GM12878 (cell line): ENCODE data around the gene MYL12B. TPM values are rescaled to one million over a fixed set of nuclear protein-coding genes. Genes with fewer than 3 reads are reported as not detected.

ENCODE experiments used
- BACH1 ChIP-seq: fragments of 450-650 bp; IDR thresholded peaks from 2 replicates; pipeline ENCODE4 v1.6.1; 2017; ENCODE audit warnings: mild to moderate bottlenecking, borderline replicate concordance
- BHLHE40 ChIP-seq, 2 experiments: fragments of 450-650 bp in 1 of 2; IDR thresholded peaks; 2 replicates each; pipeline ENCODE4 v1.6.1; 2011 to 2017; ENCODE audit warnings: low read depth in 2 of 2, borderline replicate concordance in 1 of 2, improper control_type of control experiment in 1 of 2, low read length in 1 of 2, mild to moderate bottlenecking in 1 of 2
- BRCA1 ChIP-seq: IDR thresholded peaks from 2 replicates; pipeline ENCODE4 v1.6.1; 2011; ENCODE audit warnings: low read depth, low read length, improper control_type of control experiment
- CBFB ChIP-seq: IDR thresholded peaks from 2 replicates; pipeline ENCODE4 v1.6.1; 2016; ENCODE audit warnings: antibody characterized with exemption, low read depth
- CREM ChIP-seq: IDR thresholded peaks from 2 replicates; pipeline ENCODE4 v1.6.1; 2014; ENCODE audit warnings: antibody characterized with exemption, low read depth
- ELK1 ChIP-seq: IDR thresholded peaks from 2 replicates; pipeline ENCODE4 v1.6.1; 2012; ENCODE audit warnings: low read depth, low read length, improper control_type of control experiment
- FOXK2 ChIP-seq: fragments of 450-650 bp; IDR thresholded peaks from 2 replicates; pipeline ENCODE4 v1.6.1; 2017; ENCODE audit warnings: mild to moderate bottlenecking, moderate library complexity
- HCFC1 ChIP-seq: fragments of 150-350 bp; IDR thresholded peaks from 2 replicates; pipeline ENCODE4 v1.6.1; 2014; ENCODE audit warnings: low read length
- IRF4 ChIP-seq: IDR thresholded peaks from 2 replicates; pipeline ENCODE4 v1.6.1; 2011; ENCODE audit warnings: low read depth, low read length
- IRF5 ChIP-seq: fragments of 450-650 bp; IDR thresholded peaks from 2 replicates; pipeline ENCODE4 v1.6.1; 2017; ENCODE audit warnings: borderline replicate concordance
- KLF5 ChIP-seq: fragments of 450-650 bp; IDR thresholded peaks from 2 replicates; pipeline ENCODE4 v1.6.1; 2014; ENCODE audit warnings: mild to moderate bottlenecking; ENCODE audit not compliant: partially characterized antibody
- MAX ChIP-seq: IDR thresholded peaks from 2 replicates; pipeline ENCODE4 v1.6.1; 2012; ENCODE audit warnings: low read depth, low read length, improper control_type of control experiment
- MEF2B ChIP-seq: fragments of 450-650 bp; IDR thresholded peaks from 2 replicates; pipeline ENCODE4 v1.6.1; 2018; ENCODE audit warnings: mild to moderate bottlenecking, moderate library complexity; ENCODE audit not compliant: partially characterized antibody, poor library complexity, severe bottlenecking
- MTA3 ChIP-seq: IDR thresholded peaks from 2 replicates; pipeline ENCODE4 v1.6.1; 2012; ENCODE audit warnings: low read length, inconsistent platforms, borderline replicate concordance
- NFIC ChIP-seq: IDR thresholded peaks from 2 replicates; pipeline ENCODE4 v1.6.1; 2012; ENCODE audit warnings: low read depth, mild to moderate bottlenecking, inconsistent platforms, low read length, moderate library complexity
- NRF1 ChIP-seq: conservative IDR thresholded peaks from 2 replicates; pipeline ENCODE4 v1.6.1; 2011; ENCODE audit warnings: mild to moderate bottlenecking, low read depth, low read length, improper control_type of control experiment
- RAD21 ChIP-seq: IDR thresholded peaks from 2 replicates; pipeline ENCODE4 v1.6.1; 2011; ENCODE audit warnings: mild to moderate bottlenecking, low read depth, low read length, moderate library complexity; ENCODE audit not compliant: insufficient read depth
- RB1 ChIP-seq: fragments of 450-650 bp; formaldehyde crosslinking; IDR thresholded peaks from 2 replicates; pipeline ENCODE4 v1.6.1; 2017; ENCODE audit warnings: mild to moderate bottlenecking, borderline replicate concordance
- SIN3A ChIP-seq: IDR thresholded peaks from 2 replicates; pipeline ENCODE4 v1.6.1; 2012; ENCODE audit warnings: low read depth, low read length, improper control_type of control experiment
- SPI1 ChIP-seq: IDR thresholded peaks from 2 replicates; pipeline ENCODE4 v1.6.1; 2011; ENCODE audit warnings: low read depth, mild to moderate bottlenecking, low read length, moderate library complexity, borderline replicate concordance; ENCODE audit not compliant: insufficient read depth
- SUZ12 ChIP-seq: fragments of 200-600 bp; sonication (generic); IDR thresholded peaks from one replicate; pipeline ENCODE4 v1.6.1; 2018; ENCODE audit warnings: antibody characterized with exemption, mild to moderate bottlenecking; ENCODE audit not compliant: unreplicated experiment
- TCF3 ChIP-seq: IDR thresholded peaks from 2 replicates; pipeline ENCODE4 v1.6.1; 2012; ENCODE audit warnings: low read depth, mild to moderate bottlenecking, low read length, borderline replicate concordance; ENCODE audit not compliant: insufficient read depth
- ZBTB4 ChIP-seq: fragments of 450-650 bp; formaldehyde crosslinking; IDR thresholded peaks from 2 replicates; pipeline ENCODE4 v1.4.0; 2022; ENCODE audit warnings: mild to moderate bottlenecking, moderate library complexity
- polyA plus RNA-seq, 11 experiments: library from polyadenylated mRNA; depleted of rRNA in 4 of 11; unstranded in 6 of 11; stranded (reverse) in 5 of 11; fragments of >200 nt; fragmentation: Nextera tagmentation in 4 of 11; fragmentation: Illumina TruSeq in 1 of 11; extraction: Ambion mirVana in 4 of 11; extraction: Trizol in 1 of 11; gene quantifications; 1 replicate in 1 of 11; 2 replicates in 10 of 11; pipeline versions ENCODE4 v1.2.1 to v1.2.3, GENCODE V29; 2011 to 2016; ENCODE audit warnings: inconsistent platforms in 2 of 11, missing spikeins in 2 of 11, low read depth in 1 of 11
- total RNA-seq, 4 experiments: library from RNA; depleted of rRNA in 3 of 4; stranded (reverse); fragments of >200 nt in 3 of 4; fragmentation: Illumina TruSeq in 1 of 4; extraction: Trizol in 1 of 4; gene quantifications; 2 replicates each; pipeline versions ENCODE4 v1.2.1 to v1.2.3, GENCODE V29; 2013 to 2021

MYL12B gene
- total and polyA plus RNA-seq, 10 of the 15 experiments (the other 5 are each of a cell fraction or from before 2014, with no cell fraction given), result 179 to 739 (median 400) TPM

DNA sequence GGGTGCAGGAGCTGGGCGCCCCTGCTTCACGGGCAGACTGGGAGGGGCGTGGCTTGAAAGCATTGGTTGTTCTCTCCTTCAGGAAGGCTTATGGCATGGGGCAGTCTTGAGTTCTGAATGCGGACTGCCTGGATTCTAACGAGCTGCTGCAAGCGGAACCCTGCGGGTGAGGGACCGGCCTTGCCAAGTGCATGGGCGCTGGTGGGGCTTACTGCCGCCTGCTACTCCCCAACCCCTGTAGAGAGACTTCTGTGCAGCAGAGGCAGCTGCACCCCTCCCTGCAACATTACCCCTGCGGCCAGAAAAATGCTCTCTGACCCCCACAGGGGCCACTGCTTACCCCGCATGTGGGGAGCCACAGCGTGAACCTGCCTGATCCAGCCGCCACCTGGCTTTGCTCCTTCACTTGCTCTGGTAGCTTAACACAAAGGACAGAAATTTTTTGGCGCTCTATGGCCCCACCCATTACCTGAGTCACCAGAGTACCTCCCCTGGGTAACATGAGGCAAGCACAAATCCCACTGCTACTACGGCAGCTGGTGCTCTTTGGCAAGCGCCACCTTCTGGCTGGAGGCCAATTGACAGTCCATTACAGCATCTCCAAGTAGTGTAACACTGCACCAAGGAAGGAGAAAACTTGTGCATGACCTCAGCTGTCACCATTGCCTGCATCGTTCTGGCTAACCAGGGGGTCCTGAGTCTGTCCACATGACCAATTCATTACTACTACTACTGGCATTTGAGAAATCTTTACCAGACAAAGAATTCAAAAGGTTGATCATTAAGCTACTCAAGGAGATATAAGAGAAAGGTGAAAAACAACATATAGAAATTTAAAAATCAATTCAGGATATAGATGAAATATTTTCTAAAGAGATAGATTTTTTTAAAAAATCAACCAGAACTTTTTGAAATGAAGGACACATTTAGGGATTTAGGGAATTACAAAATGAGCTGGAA is 35.4 kb downstream of the MYL12B start (continued):
- peak; percentile 53; the same call in 1 of the 2 replicates for TF ChIP-seq BACH1
- no peak for TF ChIP-seq BRCA1
- TF ChIP-seq HCFC1, result peak; percentile 41; the same call in 1 of the 2 replicates
- no peak for TF ChIP-seq SIN3A
- TF ChIP-seq CREM, result peak; percentile 64; the same call in 1 of the 2 replicates
- TF ChIP-seq MTA3, result no peak
- no peak for TF ChIP-seq SPI1
- TF ChIP-seq KLF5, result no peak
- TF ChIP-seq ELK1, result no peak
- TF ChIP-seq CBFB, result peak; percentile 52; the same call in 1 of the 2 replicates
- TF ChIP-seq MAX, result peak; percentile 25; the same call in 1 of the 2 replicates
- no peak for TF ChIP-seq IRF5
- TF ChIP-seq SUZ12, result no peak
- peak; percentile 41 for TF ChIP-seq RAD21
- TF ChIP-seq IRF4, result peak; percentile 79
- TF ChIP-seq ZBTB4 (CRISPR knock-in tag), result no peak
- no peak for TF ChIP-seq FOXK2
- peak; percentile 49 for TF ChIP-seq MEF2B
- TF ChIP-seq BHLHE40 (IDR thresholded peaks at IDR 0.05; ENCODE audit: borderline replicate concordance in 1 of 2, low read depth in 2 of 2, low read length in 1 of 2), result 0 out of 4 replicates have a peak, but pooled peaks of 1 of the 2 experiments have one; percentile 43
- no peak for TF ChIP-seq NRF1
- 0 out of 2 replicates have a peak, but pooled peaks have one; percentile 65 for TF ChIP-seq RB1
- 0 out of 2 replicates have a peak, but pooled peaks have one; percentile 50 for TF ChIP-seq TCF3
- TF ChIP-seq NFIC, result no peak
